HAP-1 (cell line): Measurements from ENCODE around the gene SRSF6.
A peak's percentile ranks its signal among the peaks of the same experiment; 100 is the strongest.

Source experiments
- DNase-seq, 2 experiments: peaks; one replicate each; pipeline ENCODE4 v3.0.0-alpha.2; 2016 to 2020; ENCODE audit warnings: low spot score in 2 of 2
- H3K27me3 ChIP-seq: fragments of 250-450 bp; sonication (Bioruptor Pico); 2 replicates; pipeline ENCODE4 v1.5.1; 2020; ENCODE audit warnings: low read depth, mild to moderate bottlenecking, moderate library complexity
- H3K36me3 ChIP-seq: fragments of 250-450 bp; sonication (Bioruptor Pico); replicated peaks from 2 replicates; pipeline ENCODE4 v1.5.1; 2020; ENCODE audit warnings: mild to moderate bottlenecking
- H3K4me1 ChIP-seq: fragments of 250-450 bp; sonication (Bioruptor Pico); 2 replicates; pipeline ENCODE4 v1.5.1; 2020; ENCODE audit warnings: mild to moderate bottlenecking
- H3K4me3 ChIP-seq: fragments of 250-450 bp; sonication (Bioruptor Pico); 2 replicates; pipeline ENCODE4 v1.5.1; 2020; ENCODE audit warnings: mild to moderate bottlenecking, moderate library complexity
- H3K9me3 ChIP-seq: fragments of 250-450 bp; sonication (Bioruptor Pico); 2 replicates; pipeline ENCODE4 v1.5.1; 2020; ENCODE audit warnings: mild to moderate bottlenecking, moderate library complexity
- in situ Hi-C: fragments of 300-500 bp; cut with MboI; formaldehyde crosslinking; loops from 3 replicates; pipeline ENCODE4 v1.14.3; 2020; ENCODE audit warnings: low sequenced_read_pairs, inconsistent platforms, mixed read lengths

The SRSF6 gene

DNA sequence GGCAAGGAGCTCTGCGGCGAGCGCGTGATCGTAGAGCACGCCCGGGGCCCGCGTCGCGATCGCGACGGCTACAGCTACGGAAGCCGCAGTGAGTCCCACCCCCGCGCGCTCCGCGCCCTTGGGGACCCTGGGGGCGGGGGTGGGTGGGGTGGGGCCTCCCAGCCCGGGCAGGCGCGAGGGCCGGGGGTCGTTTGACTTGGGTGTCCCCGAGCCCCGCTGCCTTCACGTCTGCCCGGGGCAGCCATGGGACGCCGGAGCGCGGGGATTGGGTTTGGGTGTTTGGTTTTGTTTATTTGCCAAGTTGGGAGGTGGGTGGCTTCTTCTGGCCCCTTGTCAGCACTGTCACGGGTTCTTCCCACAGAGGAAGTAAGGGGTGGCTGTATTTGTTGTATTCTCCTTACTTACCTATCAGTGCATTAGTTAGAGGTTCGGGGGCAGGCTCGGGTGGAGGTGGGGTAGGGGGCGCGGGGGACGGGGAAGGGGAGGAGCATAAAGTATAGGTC lies 777 bp downstream of the SRSF6 start:
- Histone ChIP-seq H3K9me3 (no peaks in the 10 kb centered on the region), H3K4me3 (peak overlapping the region; percentile 100), H3K4me1 (peaks cover 10% of the 10 kb centered on the region), H3K36me3 (peaks cover 48% of the 10 kb centered on the region), H3K27me3 (no peaks in the 10 kb centered on the region)
- in situ Hi-C loops, result no loop called here
- DNase-seq, result no peak

DNA sequence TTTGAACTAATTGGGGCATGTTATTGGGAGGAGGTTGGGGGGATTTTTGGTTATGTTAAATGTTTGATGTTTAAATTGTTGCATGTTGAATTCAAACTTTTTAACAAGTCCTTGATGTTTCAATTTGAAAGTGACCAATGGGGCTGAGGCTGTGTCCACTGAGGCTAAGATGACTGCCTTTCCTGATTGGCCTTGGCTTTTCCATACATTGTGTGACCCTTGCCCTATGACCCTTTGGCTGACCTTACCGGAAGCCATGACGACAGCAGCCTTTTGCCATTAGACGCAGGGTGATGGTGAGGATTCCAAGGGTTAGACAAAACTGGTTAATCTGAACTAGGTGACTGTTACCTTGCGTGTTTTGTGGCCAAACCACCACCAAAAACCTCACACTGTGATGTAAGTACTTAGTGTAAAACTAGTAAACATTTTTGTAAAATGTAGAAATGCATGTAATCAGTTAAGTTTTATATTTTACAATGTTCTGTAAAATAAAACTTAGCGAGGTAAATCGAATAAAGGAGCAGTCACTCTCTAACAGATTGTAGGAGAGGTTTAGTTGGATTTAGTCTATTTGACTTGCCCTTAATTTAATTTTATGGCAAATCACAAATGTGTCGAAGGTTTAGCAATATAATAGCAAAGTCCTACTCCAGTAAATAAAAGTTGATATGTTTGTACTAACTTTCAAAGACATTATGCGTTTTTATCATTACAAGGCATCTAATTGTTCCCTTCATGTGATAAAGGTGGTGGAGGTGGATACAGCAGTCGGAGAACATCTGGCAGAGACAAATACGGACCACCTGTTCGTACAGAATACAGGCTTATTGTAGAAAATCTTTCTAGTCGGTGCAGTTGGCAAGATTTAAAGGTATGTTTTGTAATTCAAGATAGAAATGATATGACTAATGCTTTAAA lies 1.6 kb downstream of the SRSF6 start:
- Histone ChIP-seq H3K4me1 (peaks cover 10% of the 10 kb centered on the region), H3K27me3 (no peaks in the 10 kb centered on the region), H3K9me3 (no peaks in the 10 kb centered on the region), H3K36me3 (peaks cover 56% of the 10 kb centered on the region), H3K4me3 (peak overlapping the region; percentile 100)
- peak in 1 of 2 experiments; percentile 52 for DNase-seq
- in situ Hi-C loops, result no loop called here

DNA sequence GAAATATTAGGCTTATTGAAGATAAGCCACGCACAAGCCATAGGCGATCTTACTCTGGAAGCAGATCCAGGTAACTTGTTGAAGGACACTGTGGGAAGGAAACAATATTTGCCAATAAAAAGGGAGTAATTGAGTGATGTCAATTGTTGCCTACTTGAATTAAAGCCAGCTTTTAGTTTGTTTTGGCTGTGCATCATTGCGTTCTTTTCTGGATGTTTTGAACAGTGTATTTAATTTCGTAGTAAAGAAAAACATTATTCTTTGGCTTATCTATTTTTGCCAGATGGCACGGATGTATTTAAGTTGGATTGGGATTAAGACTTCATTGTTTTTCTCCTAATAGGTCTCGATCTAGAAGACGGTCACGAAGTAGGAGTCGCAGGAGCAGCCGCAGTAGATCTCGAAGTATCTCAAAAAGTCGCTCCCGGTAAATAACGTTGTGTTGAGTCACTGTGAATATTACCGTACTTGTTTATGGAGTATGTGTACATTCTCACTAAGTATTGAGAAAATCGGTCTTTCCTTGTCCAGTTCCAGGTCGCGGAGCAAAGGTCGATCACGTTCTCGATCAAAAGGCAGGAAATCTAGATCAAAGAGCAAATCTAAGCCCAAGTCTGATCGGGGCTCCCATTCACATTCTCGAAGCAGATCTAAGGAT lies 2.6 kb downstream of the SRSF6 start:
- H3K9me3 ChIP-seq, result no peaks in the 10 kb centered on the region
- H3K4me3 ChIP-seq, result no peak overlapping the region
- in situ Hi-C loops, result no loop called here
- peaks cover 10% of the 10 kb centered on the region for H3K4me1 ChIP-seq
- no peaks in the 10 kb centered on the region for H3K27me3 ChIP-seq
- peaks cover 67% of the 10 kb centered on the region for H3K36me3 ChIP-seq
- DNase-seq, result no peak

DNA sequence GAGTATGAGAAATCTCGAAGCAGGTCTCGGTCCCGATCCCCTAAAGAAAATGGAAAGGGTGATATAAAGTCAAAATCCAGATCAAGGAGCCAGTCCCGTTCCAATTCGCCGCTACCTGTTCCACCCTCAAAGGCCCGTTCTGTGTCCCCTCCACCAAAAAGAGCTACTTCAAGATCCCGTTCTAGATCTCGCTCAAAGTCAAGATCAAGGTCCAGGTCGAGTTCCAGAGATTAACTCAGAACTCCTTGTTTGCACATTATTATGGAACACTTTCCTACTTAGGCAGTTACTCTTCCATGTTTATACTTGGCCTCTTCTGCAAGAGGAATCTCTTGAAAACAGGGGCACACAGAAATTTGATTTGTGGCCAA lies 3.1 kb downstream of the SRSF6 start:
- DNase-seq, result no peak
- H3K27me3 ChIP-seq, result no peaks in the 10 kb centered on the region
- H3K9me3 ChIP-seq, result no peaks in the 10 kb centered on the region
- H3K4me3 ChIP-seq, result no peak overlapping the region
- H3K36me3 ChIP-seq, result peaks cover 67% of the 10 kb centered on the region
- peaks cover 10% of the 10 kb centered on the region for H3K4me1 ChIP-seq
- in situ Hi-C loops, result no loop called here

- Histone ChIP-seq H3K4me1 (peaks cover 10% of the 10 kb centered on the region), H3K27me3 (no peaks in the 10 kb centered on the region), H3K36me3 (peaks cover 67% of the 10 kb centered on the region), H3K4me3 (no peak overlapping the region), H3K9me3 (no peaks in the 10 kb centered on the region)
- in situ Hi-C loops, result no loop called here
- no peak for DNase-seq
Observed at GRCh38 chr20:43461894-43462659, 4.4 kb downstream of the SRSF6 start.

- H3K4me3 ChIP-seq, result no peak overlapping the region
- no peaks in the 10 kb centered on the region for H3K27me3 ChIP-seq
- peaks cover 10% of the 10 kb centered on the region for H3K4me1 ChIP-seq
- DNase-seq, result no peak
- H3K9me3 ChIP-seq, result no peaks in the 10 kb centered on the region
- in situ Hi-C loops, result no loop called here
- peaks cover 65% of the 10 kb centered on the region for H3K36me3 ChIP-seq
Observed at GRCh38 chr20:43462660-43463526, 5.2 kb downstream of the SRSF6 start.

- peaks cover 62% of the 10 kb centered on the region for H3K36me3 ChIP-seq
- H3K27me3 ChIP-seq, result no peaks in the 10 kb centered on the region
- no peaks in the 10 kb centered on the region for H3K9me3 ChIP-seq
- no peak overlapping the region for H3K4me3 ChIP-seq
- in situ Hi-C loops, result no loop called here
- no peak for DNase-seq
- peaks cover 10% of the 10 kb centered on the region for H3K4me1 ChIP-seq
Observed at GRCh38 chr20:43463527-43464218, 6.0 kb downstream of the SRSF6 start.

DNA sequence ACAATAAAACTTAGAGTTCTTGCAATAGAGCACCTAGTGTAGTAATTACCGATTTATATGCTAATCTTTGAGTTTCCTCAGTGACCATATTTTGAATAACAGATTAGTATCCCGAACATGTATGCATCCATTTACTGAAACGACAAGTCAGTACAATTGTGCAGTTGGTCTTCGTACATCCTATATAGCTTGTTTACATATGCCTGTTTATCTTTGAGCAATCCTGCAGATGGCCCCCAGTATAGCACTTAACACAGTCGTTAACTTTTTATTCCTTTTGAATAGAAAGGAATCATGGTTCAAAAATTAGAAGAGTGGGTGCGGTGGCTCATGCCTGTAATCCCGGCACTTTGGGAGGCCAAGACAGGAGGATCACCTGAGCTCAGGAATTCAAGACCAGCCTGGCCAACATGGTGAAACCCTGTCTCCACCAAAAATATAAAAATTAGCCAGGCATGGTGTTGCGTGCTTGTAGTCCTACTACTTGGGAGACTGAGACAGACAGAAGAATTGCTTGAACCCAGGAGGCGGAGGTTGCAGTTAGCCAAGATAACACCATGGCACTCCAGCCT lies 6.6 kb downstream of the SRSF6 start:
- H3K27me3 ChIP-seq, result no peaks in the 10 kb centered on the region
- DNase-seq, result no peak
- peaks cover 6% of the 10 kb centered on the region for H3K4me1 ChIP-seq
- H3K9me3 ChIP-seq, result no peaks in the 10 kb centered on the region
- peaks cover 57% of the 10 kb centered on the region for H3K36me3 ChIP-seq
- no peak overlapping the region for H3K4me3 ChIP-seq
- in situ Hi-C loops, result no loop called here

GRCh38 chr20:43465625-43465943 lies 7.9 kb downstream of the SRSF6 start:
- Histone ChIP-seq H3K4me3 (no peak overlapping the region), H3K36me3 (peaks cover 45% of the 10 kb centered on the region), H3K27me3 (no peaks in the 10 kb centered on the region), H3K9me3 (no peaks in the 10 kb centered on the region), H3K4me1 (peaks cover 3% of the 10 kb centered on the region; the same call in 1 of the 2 replicates)
- no peak for DNase-seq
- in situ Hi-C loops, result no loop called here

DNA sequence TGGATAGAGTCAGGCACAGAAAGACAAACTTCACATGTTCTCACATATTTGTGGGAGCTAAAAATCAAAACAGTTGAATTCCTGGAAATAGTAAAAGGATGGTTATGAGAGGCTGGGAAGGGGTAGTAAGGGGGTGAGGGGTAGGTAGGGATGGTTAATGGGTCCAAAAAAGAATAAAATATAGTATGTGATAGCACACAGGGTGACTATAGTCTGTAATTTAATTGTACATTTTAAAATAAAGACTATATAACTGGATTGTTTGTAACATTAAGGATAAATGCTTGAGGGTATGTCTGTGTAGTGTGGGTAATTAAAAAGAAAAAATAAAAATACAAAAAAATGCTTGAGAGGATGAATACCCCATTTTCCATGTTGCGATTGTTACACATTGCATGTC lies 9.9 kb downstream of the SRSF6 start:
- H3K36me3 ChIP-seq, result peaks cover 27% of the 10 kb centered on the region
- H3K27me3 ChIP-seq, result no peaks in the 10 kb centered on the region

DNA sequence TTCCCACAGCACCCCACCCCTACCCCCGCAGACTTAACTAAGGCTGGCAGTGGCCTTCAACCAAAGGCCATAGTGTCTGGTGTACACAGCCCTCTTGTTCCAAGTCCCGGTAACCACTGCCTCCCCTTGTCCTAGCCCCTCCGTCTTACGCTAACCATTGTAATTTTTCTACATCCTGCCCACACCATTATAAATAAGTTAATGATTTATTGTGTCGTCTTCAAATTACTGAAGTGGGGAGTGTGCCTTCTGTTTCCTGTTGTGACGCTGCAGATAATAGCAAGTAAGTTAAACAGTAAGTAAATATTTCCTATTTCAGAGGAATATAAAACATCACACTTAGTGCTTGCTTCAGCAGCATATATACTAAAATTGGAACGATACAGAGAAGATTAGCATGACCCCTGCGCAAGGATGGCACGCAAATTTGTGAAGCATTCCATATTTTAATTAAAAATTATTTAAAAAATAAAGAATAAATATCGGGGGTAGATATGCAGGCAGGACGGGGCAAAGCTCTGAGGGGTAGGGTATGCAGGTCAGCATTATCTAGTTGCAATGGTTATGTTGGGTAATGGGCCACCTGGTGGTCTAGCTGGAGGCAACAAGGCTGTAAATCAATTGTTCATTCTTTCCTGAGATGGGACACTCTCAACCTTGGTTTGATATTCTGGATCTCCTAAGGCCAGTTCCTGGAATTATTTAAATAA lies 15.1 kb downstream of the SRSF6 start:
- H3K4me3 ChIP-seq, result no peak overlapping the region
- H3K9me3 ChIP-seq, result no peaks in the 10 kb centered on the region
- no peaks in the 10 kb centered on the region for H3K4me1 ChIP-seq
- no peak for DNase-seq
- H3K27me3 ChIP-seq, result peaks cover 1% of the 10 kb centered on the region
- no peaks in the 10 kb centered on the region; the same call in 1 of the 2 replicates for H3K36me3 ChIP-seq
- in situ Hi-C loops, result no loop called here

More for the DNA sequence above, 9.9 kb downstream of the SRSF6 start:
- Histone ChIP-seq H3K9me3 (no peaks in the 10 kb centered on the region), H3K4me1 (no peaks in the 10 kb centered on the region), H3K4me3 (no peak overlapping the region)
- no peak for DNase-seq
- in situ Hi-C loops, result no loop called here

GRCh38 chr20:43473381-43473704 lies 15.6 kb downstream of the SRSF6 start:
- Histone ChIP-seq H3K36me3 (no peaks in the 10 kb centered on the region; the same call in 1 of the 2 replicates), H3K4me3 (no peak overlapping the region), H3K9me3 (no peaks in the 10 kb centered on the region), H3K27me3 (peaks cover 5% of the 10 kb centered on the region), H3K4me1 (no peaks in the 10 kb centered on the region)
- in situ Hi-C loops, result no loop called here
- no peak for DNase-seq
